Heart right ventricle (tissue), 16 donors: ENCODE results near the gene HEXA. TPM values are rescaled to one million over a fixed set of nuclear protein-coding genes. Genes with fewer than 3 reads are reported as not detected.

Source experiments
- ATAC-seq, 8 donors: fragments of 200-7000 bp; cut with Tn5 transposase; one replicate each; pipeline ENCODE4 v1.9.1; 2020; ENCODE audit warnings: mild to moderate bottlenecking in 8 of 8, moderate library complexity in 8 of 8, moderate number of reproducible peaks in 1 of 8
- DNase-seq, 2 donors: peaks; one replicate each; pipeline ENCODE4 v3.0.0-alpha.2; 2020
- H3K27ac ChIP-seq, 10 donors: fragments of 200-600 bp; sonication (generic) in 2 of 10; one replicate each; pipeline versions ENCODE4 v1.5.0 to v1.8.0; 2020 to 2022; ENCODE audit warnings: mild to moderate bottlenecking in 3 of 10
- H3K27me3 ChIP-seq, 7 donors: fragments of 200-600 bp; one replicate each; pipeline ENCODE4 v1.8.0; 2021 to 2022; ENCODE audit warnings: mild to moderate bottlenecking in 2 of 7
- H3K36me3 ChIP-seq, 9 donors: fragments of 200-600 bp; sonication (generic) in 1 of 9; one replicate each; pipeline versions ENCODE4 v1.5.0 to v1.8.0; 2020 to 2022; ENCODE audit warnings: mild to moderate bottlenecking in 2 of 9
- H3K4me1 ChIP-seq, 9 donors: fragments of 200-600 bp; sonication (generic) in 1 of 9; one replicate each; pipeline versions ENCODE4 v1.5.0 to v1.8.0; 2020 to 2022; ENCODE audit warnings: mild to moderate bottlenecking in 4 of 9
- H3K4me3 ChIP-seq, 10 donors: fragments of 200-600 bp; sonication (generic) in 2 of 10; one replicate each; pipeline versions ENCODE4 v1.5.0 to v1.8.0; 2020 to 2022; ENCODE audit warnings: mild to moderate bottlenecking in 7 of 10, moderate library complexity in 2 of 10
- H3K9me3 ChIP-seq, 11 donors: fragments of 200-600 bp in 10 of 11; sonication (generic) in 2 of 11; one replicate each; pipeline versions ENCODE4 v1.5.0 to v1.8.0; 2013 to 2022; ENCODE audit warnings: mild to moderate bottlenecking in 2 of 11, control low read depth in 1 of 11, moderate library complexity in 1 of 11
- CTCF ChIP-seq, 9 donors: fragments of 200-600 bp; sonication (generic) in 2 of 9; IDR thresholded peaks; one replicate each; pipeline versions ENCODE4 v1.5.0 to v1.8.0; 2021 to 2022; ENCODE audit warnings: antibody characterized with exemption in 9 of 9, mild to moderate bottlenecking in 5 of 9, moderate library complexity in 1 of 9
- WGBS, 2 donors: extraction: QIAGEN DNeasy Blood & Tissue Kit; methylation state at CpG; one replicate each; pipeline ENCODE4 v1.1.7; 2013; ENCODE audit warnings: inconsistent platforms in 1 of 2; 5-methylcytosine and 5-hydroxymethylcytosine counted together
- intact Hi-C, 10 donors: fragments of 100-400 bp; cut with DNase I; formaldehyde crosslinking; loops; one replicate each; pipeline versions ENCODE4 v1.11.1 to v1.14.2; 2022
- polyA plus RNA-seq, 2 donors: library from polyadenylated mRNA; stranded (reverse); fragments of 200-250 nt; gene quantifications; one replicate each; pipeline ENCODE4 v1.2.3, GENCODE V29; 2013
- total RNA-seq, 10 donors: library from RNA; stranded (reverse); fragmentation: NEBNext Ultra II Directional in 3 of 10; extraction: Animal tissue kit (Norgen Biotek cat#: 25700) in 3 of 10; gene quantifications; one replicate each; pipeline versions ENCODE4 v1.2.1 to v1.2.4, GENCODE V29; 2021 to 2023
- donor health status: Arrhythmogenic right ventricular cardiomyopathy.
- donor health status: ischemic (EF 13 %, LVEDD 7.1; RV severe dilation, severe dysfunction).
- donor health status: healthy with polysubstance abuse.
- donor health status: DM: no; HTN: yes; CAD: no.
- donor health status: DM: no; HTN: no; CAD: no.
- donor health status: ischemic (EF 25% LVEDD 6.9; RV normal size, moderate dysfunction).
- donor health status: ischemic (EF 25% LVEDD 5.7; RV mildly dilated, moderate dysfunction).
- donor health status: healthy.
- donor health status: DM: yes; HTN: yes; CAD: no.
- donor health status: Ischemic cardiomyopathy.
- donor health status: ischemic (EF 35%, LVEDD 5.7; RV mildly dilated, moderate dysfunction).
- donor health status: nonischemic (EF 11% LVEDD 7.7; RV severe dilation, severe dysfunction).
- donor health status: DM: yes; HTN: yes; CAD: no.
- donor health status: PGD.
- donor health status: ischemic (EF 29% LVEDD 5.4; RV normal size, mild dysfunction).
- donor health status: nonischemic (EF 23%, LVEDD 6.1; RV moderate dilation, normal function).

HEXA gene
- total and polyA plus RNA-seq, 12 donors: 48.8 to 129 (median 77.3) TPM

GRCh38 chr15:72368325-72368724, 7.5 kb downstream of the HEXA start:
- intact Hi-C loops: no loop called here
- DNase-seq: no peak
- no peak for TF ChIP-seq CTCF (IDR thresholded peaks at IDR 0.05)
- Histone ChIP-seq H3K9me3 (no peaks in the 10 kb centered on the region), H3K27ac (peak overlapping the region in 6 of 10 donors; percentile 10 to 85 (median 40)), H3K4me3 (no peak overlapping the region), H3K36me3 (peaks cover 0 to 33% (median 0%) of the 10 kb centered on the region in 9 donors), H3K27me3 (no peaks in the 10 kb centered on the region), H3K4me1 (peaks cover 0 to 83% (median 17%) of the 10 kb centered on the region in 9 donors)
- 80 to 81% methylated on average over 2 of the region's 2 CpGs for WGBS, 2 donors
- ATAC-seq: peak in 1 of 8 donors; percentile 36

- Histone ChIP-seq H3K27me3 (no peaks in the 10 kb centered on the region), H3K27ac (no peak overlapping the region), H3K4me3 (no peak overlapping the region), H3K9me3 (no peaks in the 10 kb centered on the region), H3K4me1 (peaks cover 0 to 64% (median 17%) of the 10 kb centered on the region in 9 donors), H3K36me3 (peaks cover 0 to 37% (median 0%) of the 10 kb centered on the region in 9 donors)
- ATAC-seq: peak in 4 of 8 donors; percentile 41 to 58 (median 56)
- no peak for TF ChIP-seq CTCF (IDR thresholded peaks at IDR 0.05)
- intact Hi-C loops: no loop called here
- 90 to 93% methylated on average over 1 of the region's 1 CpG for WGBS, 2 donors
- no peak for DNase-seq
These were observed 10.0 kb downstream of the HEXA start for GRCh38 chr15:72365844-72366243.

GRCh38 chr15:72361176-72361575, 14.6 kb downstream of the HEXA start:
- Histone ChIP-seq H3K4me3 (no peak overlapping the region), H3K36me3 (peaks cover 0 to 30% (median 0%) of the 10 kb centered on the region in 9 donors), H3K27ac (no peak overlapping the region), H3K27me3 (no peaks in the 10 kb centered on the region), H3K9me3 (no peaks in the 10 kb centered on the region), H3K4me1 (peaks cover 0 to 58% (median 35%) of the 10 kb centered on the region in 9 donors)
- WGBS, 2 donors: 97 to 100% methylated on average over 1 of the region's 1 CpG
- intact Hi-C loops: no loop called here
- ATAC-seq: no peak
- DNase-seq: no peak
- TF ChIP-seq CTCF (IDR thresholded peaks at IDR 0.05): no peak

- no peak for TF ChIP-seq CTCF (IDR thresholded peaks at IDR 0.05)
- Histone ChIP-seq H3K4me1 (peaks cover 0 to 53% (median 35%) of the 10 kb centered on the region in 9 donors), H3K36me3 (peaks cover 0 to 54% (median 23%) of the 10 kb centered on the region in 9 donors), H3K27ac (peak overlapping the region in 9 of 10 donors; percentile 4 to 80 (median 62)), H3K9me3 (no peaks in the 10 kb centered on the region), H3K27me3 (no peaks in the 10 kb centered on the region), H3K4me3 (no peak overlapping the region)
- WGBS, 2 donors: 48 to 52% methylated on average over 7 of the region's 7 CpGs
- ATAC-seq (peak; percentile 77 to 95 (median 91)), DNase-seq (peak; percentile 52 to 55)
- intact Hi-C loops: loop anchor here in 1 of 10 donors (1.0 kb wide), 1 partner anchor 18 kb away; the partner anchor contains the start of gene HEXA
These were observed 17.1 kb downstream of the HEXA start for GRCh38 chr15:72358650-72359171.
